Neural crest cell (in vitro differentiated cells): Measurements from ENCODE around the gene GRIP1. TPM values are rescaled to one million over a fixed set of nuclear protein-coding genes. Genes with fewer than 3 reads are reported as not detected.

Source experiments
- DNase-seq: peaks from one replicate; pipeline ENCODE4 v3.0.0; 2021; ENCODE audit warnings: low read depth, mixed read lengths, low spot score
- H3K27ac Mint-ChIP-seq: one replicate; pipeline ENCODE4 v1.8.0; 2021; ENCODE audit warnings: mild to moderate bottlenecking, mixed read lengths; ENCODE audit not compliant: unreplicated experiment
- H3K27me3 Mint-ChIP-seq: 2 replicates; pipeline ENCODE4 v1.8.0; 2021; ENCODE audit warnings: low read depth, mild to moderate bottlenecking, mixed read lengths
- H3K36me3 Mint-ChIP-seq: 2 replicates; pipeline ENCODE4 v1.8.0; 2021; ENCODE audit warnings: low read depth, mild to moderate bottlenecking, mixed read lengths
- H3K4me1 Mint-ChIP-seq: 2 replicates; pipeline ENCODE4 v1.8.0; 2021; ENCODE audit warnings: mixed read lengths
- H3K4me3 Mint-ChIP-seq: one replicate; pipeline ENCODE4 v1.8.0; 2021; ENCODE audit warnings: mild to moderate bottlenecking, mixed read lengths
- H3K9me3 Mint-ChIP-seq: 2 replicates; pipeline ENCODE4 v1.8.0; 2021; ENCODE audit warnings: mixed read lengths
- CTCF ChIP-seq: fragments of 200-600 bp; sonication (generic); conservative IDR thresholded peaks from 2 replicates; pipeline ENCODE4 v1.5.0; 2021; ENCODE audit warnings: antibody characterized with exemption, mild to moderate bottlenecking
- total RNA-seq: library from RNA; stranded (reverse); gene quantifications from 2 replicates; pipeline ENCODE4 v1.2.1, GENCODE V29; 2021

The GRIP1 gene
- total RNA-seq, 1 donor from 2014 or later = 40.3 TPM

GRCh38 chr12:66724026-66724425, 45.1 kb upstream of the GRIP1 start:
- no peak for TF ChIP-seq CTCF
- no peaks in the 10 kb centered on the region for H3K27me3 Mint-ChIP-seq
- peaks cover 2% of the 10 kb centered on the region for H3K9me3 Mint-ChIP-seq
- no peak overlapping the region for H3K27ac Mint-ChIP-seq
- no peak overlapping the region for H3K4me3 Mint-ChIP-seq
- peaks cover 13% of the 10 kb centered on the region for H3K4me1 Mint-ChIP-seq
- DNase-seq = no peak
- no peaks in the 10 kb centered on the region for H3K36me3 Mint-ChIP-seq

GRCh38 chr12:66719862-66720261, 41.0 kb upstream of the GRIP1 start:
- peaks cover 2% of the 10 kb centered on the region for H3K9me3 Mint-ChIP-seq
- peaks cover 13% of the 10 kb centered on the region for H3K4me1 Mint-ChIP-seq
- no peaks in the 10 kb centered on the region for H3K36me3 Mint-ChIP-seq
- no peak for DNase-seq
- H3K27me3 Mint-ChIP-seq = no peaks in the 10 kb centered on the region
- no peak overlapping the region for H3K27ac Mint-ChIP-seq
- no peak overlapping the region for H3K4me3 Mint-ChIP-seq
- no peak for TF ChIP-seq CTCF

GRCh38 chr12:66717036-66717673, 38.3 kb upstream of the GRIP1 start:
- no peak for TF ChIP-seq CTCF
- no peaks in the 10 kb centered on the region for H3K36me3 Mint-ChIP-seq
- peaks cover 1% of the 10 kb centered on the region for H3K4me1 Mint-ChIP-seq
- peaks cover 5% of the 10 kb centered on the region for H3K9me3 Mint-ChIP-seq
- no peaks in the 10 kb centered on the region for H3K27me3 Mint-ChIP-seq
- no peak overlapping the region for H3K4me3 Mint-ChIP-seq
- no peak overlapping the region for H3K27ac Mint-ChIP-seq
- DNase-seq = no peak

GRCh38 chr12:66716522-66716921, 37.6 kb upstream of the GRIP1 start:
- Mint-ChIP-seq H3K36me3 (no peaks in the 10 kb centered on the region), H3K9me3 (peaks cover 5% of the 10 kb centered on the region), H3K27me3 (no peaks in the 10 kb centered on the region), H3K4me1 (no peaks in the 10 kb centered on the region), H3K27ac (no peak overlapping the region), H3K4me3 (no peak overlapping the region)
- DNase-seq = no peak
- no peak for TF ChIP-seq CTCF

- H3K4me1 Mint-ChIP-seq = peaks cover 7% of the 10 kb centered on the region
- no peak overlapping the region for H3K27ac Mint-ChIP-seq
- no peaks in the 10 kb centered on the region for H3K27me3 Mint-ChIP-seq
- no peak overlapping the region for H3K4me3 Mint-ChIP-seq
- TF ChIP-seq CTCF = no peak
- peaks cover 3% of the 10 kb centered on the region for H3K9me3 Mint-ChIP-seq
- DNase-seq = no peak
- H3K36me3 Mint-ChIP-seq = no peaks in the 10 kb centered on the region
Measured at GRCh38 chr12:66714709-66715108, 35.8 kb upstream of the GRIP1 start.
